HG02884 (cell line): ENCODE data around the gene GPR15LG.

Source experiments
- ATAC-seq: cut with Tn5 transposase; IDR thresholded peaks from one replicate; pipeline ENCODE4 v1.9.1; 2021; ENCODE audit warnings: mild to moderate bottlenecking, moderate library complexity; ENCODE audit not compliant: unreplicated experiment

GPR15LG gene

DNA sequence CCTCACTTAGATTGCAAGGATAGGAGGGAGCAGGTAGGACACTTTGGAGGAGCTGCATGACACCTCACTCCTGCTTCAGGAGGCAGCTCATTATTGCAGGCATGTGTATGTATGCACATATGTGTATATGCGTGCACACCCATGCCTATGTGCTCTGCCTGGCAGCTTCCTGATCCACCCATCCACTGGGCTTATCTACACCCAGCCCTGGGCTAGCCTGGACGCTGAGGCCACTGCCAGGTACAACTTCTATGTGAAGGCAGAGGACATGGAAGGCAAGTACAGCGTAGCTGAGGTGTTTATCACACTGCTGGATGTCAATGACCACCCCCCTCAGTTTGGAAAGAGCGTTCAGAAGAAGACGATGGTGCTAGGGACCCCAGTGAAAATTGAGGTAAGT is 38.4 kb downstream of the GPR15LG start:
- ATAC-seq: no peak

DNA sequence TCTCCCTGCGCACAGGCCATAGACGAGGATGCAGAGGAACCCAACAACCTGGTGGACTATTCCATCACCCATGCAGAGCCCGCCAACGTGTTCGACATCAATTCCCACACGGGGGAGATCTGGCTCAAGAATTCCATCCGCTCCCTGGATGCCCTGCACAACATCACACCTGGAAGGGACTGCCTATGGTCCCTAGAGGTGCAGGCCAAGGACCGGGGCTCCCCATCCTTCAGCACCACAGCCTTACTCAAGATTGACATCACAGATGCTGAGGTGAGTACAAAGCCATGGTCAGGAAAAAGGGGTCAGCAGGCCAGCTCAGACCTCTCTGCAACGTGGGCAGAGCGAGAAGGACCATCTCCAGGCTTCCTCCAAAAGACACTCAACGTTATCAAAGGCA is 39.5 kb downstream of the GPR15LG start:
- no peak for ATAC-seq

DNA sequence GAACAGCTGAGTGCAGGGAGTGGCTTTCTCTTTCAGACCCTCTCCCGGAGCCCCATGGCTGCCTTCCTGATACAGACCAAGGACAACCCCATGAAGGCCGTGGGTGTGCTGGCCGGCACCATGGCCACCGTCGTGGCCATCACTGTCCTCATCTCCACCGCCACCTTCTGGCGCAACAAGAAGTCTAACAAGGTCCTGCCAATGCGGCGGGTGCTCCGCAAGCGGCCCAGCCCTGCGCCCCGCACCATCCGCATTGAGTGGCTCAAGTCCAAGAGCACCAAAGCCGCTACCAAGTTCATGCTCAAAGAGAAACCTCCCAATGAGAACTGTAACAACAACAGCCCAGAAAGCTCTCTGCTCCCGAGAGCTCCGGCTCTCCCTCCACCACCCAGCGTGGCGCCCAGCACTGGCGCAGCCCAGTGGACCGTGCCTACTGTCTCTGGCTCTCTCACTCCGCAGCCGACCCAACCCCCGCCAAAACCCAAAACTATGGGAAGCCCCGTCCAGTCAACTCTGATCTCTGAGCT is 40.5 kb downstream of the GPR15LG start:
- ATAC-seq: peak; percentile 25

DNA sequence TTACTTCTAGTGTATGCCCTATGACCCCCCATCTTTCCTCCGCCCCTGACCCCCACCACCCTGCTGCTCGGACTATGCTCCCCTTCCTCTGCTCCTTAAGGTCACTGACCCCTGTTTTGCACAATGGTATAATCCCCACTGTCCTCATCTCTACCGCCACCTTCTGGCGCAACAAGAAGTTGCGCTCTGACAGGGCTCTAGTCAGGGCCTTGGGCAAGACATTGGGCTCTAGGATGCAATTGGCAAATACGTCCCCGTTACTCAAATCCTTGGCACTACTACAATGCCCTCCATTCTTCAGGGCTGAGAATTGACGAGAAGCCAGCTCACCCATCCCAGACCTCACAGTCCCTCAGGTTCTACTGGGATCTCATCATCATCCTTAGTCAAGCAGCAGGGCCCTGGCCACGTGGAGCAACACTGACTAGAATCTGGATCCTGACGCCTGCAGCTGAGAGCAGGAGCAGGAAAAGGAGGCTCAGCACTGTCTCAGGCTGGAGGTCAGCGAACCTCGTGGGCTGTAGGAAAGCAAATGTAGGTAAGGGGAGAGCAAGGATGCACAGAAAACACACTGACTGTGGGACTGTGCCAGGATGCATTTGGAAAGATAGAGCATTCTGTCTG is 41.1 kb downstream of the GPR15LG start:
- peak; percentile 88 for ATAC-seq

DNA sequence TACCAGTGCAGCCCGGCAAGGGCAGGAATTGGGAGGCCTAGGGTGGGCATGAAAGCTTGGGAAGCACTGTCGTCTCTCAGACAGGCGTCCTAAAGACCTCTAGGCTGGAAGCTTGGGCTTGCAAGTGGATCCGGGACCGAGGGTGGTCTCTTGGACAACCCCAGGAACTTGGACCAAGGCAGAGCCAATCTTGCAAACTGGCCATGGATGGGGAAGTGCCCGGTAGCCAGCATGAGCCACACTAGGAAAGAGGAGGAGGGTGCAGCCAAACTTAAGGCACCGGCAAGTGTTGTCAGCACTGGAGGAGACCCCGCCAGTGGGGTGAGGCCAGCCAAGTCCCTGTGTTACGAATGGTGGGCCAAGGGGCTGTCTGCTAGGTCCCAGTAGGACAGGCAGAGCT is 43.2 kb downstream of the GPR15LG start:
- ATAC-seq: no peak

DNA sequence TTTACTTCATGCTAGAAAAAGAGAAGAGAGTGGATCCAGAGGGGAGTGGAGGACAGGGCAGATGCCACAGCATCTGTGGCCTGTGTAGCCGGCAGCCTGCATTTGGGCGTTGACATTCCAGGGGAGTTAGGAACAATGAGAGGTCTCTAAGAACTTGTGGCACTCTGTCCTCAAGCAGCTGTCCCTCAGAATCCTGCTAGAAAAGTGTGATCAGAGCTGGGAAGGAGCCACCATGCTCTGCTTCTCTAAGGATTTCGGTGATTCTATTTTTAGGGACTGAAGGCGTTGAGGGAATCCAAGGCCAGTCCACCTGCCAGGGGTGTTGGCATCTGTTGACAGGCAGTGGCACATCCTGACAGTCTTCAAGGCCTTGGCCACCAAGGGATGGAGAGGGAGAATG is 44.1 kb downstream of the GPR15LG start:
- ATAC-seq: no peak

DNA sequence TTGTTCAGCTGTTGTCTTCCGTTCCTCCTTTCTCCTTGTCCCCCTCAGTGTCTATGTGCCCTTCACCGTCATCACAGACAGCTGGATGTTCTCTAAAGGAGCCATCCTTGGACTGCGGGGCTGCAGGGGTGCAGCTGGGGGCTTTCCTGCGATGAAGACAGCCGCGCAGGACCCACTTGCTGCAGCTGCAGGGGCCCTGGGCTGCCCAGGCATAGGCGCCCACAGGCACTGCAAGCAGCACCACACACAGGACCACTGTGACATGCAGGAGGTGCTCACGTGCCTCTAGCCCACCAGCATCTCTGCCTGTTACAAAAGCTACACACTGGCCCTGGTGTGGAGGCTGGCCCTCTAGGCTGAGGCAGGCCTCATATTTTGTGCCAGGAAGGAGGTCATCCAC is 48.3 kb downstream of the GPR15LG start:
- ATAC-seq: no peak

DNA sequence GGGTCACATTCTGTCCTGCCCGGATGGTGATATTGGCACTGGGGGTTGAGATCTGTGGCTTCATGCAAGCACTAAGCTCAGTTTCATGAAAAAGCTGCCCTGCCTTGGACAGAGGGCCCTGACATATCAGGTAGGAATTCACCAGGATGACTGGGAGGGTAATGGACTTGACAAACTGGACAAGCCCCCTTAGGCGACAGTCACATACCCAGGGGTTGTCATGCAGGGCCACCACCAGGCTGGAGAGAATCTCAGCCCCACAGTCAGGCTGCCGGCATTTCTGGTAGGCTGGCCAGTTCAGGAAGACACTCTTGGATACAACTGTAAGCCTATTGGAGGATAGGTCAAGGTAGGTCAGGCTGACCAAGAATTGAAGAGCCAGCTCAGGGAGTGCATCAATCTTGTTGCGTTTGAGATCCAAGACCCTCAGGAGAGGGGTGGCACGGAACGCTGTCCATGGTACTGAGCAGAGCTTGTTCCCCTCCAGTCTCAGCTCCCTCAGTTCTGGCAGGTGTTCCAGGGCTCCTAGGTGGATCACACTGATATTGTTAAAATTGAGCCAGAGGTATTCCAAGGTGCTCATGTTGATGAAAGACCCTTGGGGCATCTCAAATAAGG is 50.9 kb downstream of the GPR15LG start:
- ATAC-seq: no peak

DNA sequence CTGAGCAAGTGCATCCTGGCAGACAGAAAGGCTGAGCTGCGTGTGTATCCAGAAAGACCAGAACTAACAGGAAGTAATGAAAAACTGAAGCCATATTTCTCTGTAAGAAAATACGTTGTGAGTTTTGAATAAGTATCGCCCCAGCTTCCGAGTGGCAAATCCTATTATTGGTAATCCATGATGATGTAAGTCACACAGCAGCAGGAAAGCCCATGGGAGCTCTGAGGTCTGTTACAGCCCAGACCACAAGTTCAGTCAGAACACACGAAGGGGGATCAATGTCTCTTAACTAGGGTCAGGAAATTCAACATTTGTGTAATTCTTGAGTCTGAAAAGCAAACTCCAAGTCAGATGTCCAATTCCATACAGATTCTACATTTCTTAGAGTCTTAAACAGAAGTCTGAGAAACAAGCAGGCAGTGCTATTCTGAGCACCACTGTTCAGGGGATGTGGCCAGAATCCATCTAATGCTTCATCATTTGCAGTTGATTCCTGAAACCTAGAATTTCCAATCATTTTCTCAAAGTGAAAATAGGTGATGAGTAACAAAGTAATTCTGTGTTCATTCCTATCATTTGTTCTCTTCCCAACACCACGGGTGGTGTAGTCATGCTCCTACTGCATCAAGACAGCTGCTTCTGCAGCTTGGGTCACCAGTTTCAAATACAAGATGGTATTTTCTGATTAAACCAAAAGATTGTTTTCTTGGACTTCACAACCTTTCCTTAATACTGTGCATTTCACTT is 52.0 kb downstream of the GPR15LG start, which contains the start of gene LRIT2:
LRIT2 (minus strand) TSS at position 118 of the 747 bp plus-strand sequence; CDS start at position 94, 24 bp downstream.
- no peak for ATAC-seq

DNA sequence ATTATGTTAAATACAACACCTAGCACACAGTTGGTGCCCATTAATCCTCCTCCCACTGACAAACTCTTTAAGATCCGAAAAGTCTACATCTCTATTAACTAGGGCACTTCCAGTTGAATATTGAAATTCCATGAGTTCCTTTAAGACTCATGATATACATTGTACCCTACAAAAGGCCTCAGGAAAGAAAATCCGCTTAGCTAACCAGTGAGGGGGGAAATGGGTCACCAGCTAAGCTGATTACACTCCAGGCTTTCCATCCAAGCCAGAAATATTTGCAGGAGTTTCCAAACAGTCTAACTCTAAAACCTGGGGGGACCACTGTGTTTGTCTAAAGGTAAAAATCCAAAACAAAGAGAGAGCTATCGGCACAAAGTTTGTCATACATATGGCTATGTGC is 53.0 kb downstream of the GPR15LG start:
- no peak for ATAC-seq

DNA sequence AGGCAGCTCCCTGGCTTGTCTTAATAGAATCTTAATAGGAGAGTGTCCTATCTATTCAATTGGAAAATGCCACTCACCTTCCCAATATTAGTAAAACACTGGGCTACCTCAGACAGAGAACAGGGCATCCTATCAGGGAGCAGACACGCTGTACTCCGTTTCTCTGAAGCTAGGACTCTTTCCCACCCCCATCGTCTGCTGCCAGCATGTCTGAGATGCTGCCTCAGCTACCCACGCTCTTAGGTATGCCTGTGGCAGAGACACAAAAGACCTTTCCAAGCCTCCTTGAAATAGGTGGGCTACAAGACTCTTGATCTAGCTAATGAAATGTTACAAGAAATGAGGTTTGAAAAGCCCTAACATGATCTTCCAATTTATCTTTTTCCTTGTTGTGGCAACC is 54.2 kb downstream of the GPR15LG start:
- no peak for ATAC-seq

DNA sequence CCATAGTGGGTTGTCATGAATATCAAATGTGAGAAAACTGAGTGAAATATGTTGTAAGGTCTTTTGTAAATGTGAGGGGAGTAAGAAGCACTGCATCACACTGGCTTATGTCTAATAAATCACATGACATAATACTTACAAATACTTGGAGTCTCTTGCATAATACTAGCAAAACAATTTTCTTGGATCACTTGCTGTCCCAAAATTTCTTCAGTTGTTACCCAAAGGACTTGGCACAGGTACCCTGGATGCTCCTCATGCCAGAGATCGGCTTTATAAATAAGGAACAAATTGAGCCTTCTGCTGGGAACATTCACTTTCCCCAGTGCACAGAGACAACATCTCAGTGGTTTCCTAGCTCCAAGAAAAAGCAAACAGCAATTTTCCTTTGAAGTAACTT is 56.8 kb downstream of the GPR15LG start:
- ATAC-seq: no peak

DNA sequence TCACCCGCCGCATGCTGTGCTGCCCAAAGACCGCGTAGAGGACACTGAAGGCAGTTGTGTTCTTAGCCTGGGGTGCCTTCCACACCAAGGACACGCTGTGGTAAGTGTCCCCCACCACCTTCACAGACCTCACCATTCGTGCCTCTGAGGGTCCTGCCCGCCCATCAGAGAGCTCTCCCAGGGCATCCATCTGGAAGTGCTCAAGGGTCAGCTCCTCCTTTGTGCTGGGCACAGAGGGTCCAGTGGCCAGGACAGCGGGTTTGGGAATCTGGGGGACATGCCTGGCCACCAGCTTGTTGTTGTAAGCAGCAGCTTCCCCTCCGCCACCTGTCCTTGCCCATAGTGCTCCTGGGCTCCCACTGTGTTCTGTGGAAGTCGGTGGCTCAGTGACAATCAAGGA is 58.8 kb downstream of the GPR15LG start:
- no peak for ATAC-seq

DNA sequence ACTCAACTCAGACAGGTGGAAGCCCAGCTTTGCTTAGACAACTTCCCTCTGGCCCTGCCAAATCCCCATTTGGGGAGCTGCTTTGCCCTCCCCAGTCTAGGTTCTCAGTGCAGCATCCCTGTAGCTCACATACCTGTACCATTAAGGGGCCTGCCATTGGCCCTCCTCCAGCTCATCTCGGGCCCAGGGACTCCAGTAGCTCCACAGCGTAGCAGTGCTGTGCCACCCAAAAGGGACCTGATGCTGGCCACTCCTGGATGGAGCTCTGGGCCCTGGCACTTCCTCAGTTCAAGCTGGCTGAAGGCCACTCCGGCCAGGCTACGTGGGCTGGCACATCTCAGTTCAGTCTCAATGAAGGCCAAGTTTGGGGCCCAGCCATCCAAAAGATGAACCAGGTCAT is 60.3 kb downstream of the GPR15LG start:
- ATAC-seq: no peak

DNA sequence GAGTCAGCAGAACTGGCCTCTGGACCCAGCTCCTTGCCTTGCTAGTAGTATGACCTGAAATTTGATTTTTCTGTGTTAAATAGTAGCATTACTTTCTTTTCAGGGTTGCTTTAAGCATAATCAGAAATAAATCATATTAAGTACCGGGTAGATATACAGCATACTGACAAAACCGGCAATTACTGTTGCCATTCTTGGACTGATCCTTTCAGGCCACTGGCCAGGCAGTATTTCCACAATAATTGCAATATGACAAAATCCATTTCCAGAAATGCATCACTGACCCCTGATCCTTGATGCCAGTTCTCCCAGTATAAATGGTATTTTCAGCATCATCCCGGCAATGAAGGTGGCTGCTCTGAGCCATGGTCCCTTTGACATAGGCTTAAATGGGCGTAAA is 60.9 kb downstream of the GPR15LG start:
- ATAC-seq: no peak
